ENCODE results near the gene OGDH. TPM values are rescaled to one million over a fixed set of nuclear protein-coding genes. Genes with fewer than 3 reads are reported as not detected.
"Not testable (repeated sequence)": the region's sequence is repeated elsewhere in the genome, so short reads cannot be mapped to it uniquely, and the experiment has no call there.

OGDH gene
- total and polyA plus RNA-seq, 9 donors: 24.4 to 84.6 (median 57.7) TPM

- 74 to 82% (median 75%) methylated on average over 7 of the region's 7 CpGs for WGBS, 3 donors
- Histone ChIP-seq H3K4me3 (no peak overlapping the region), H3K27ac (no peak overlapping the region), H3K27me3 (no peaks in the 10 kb centered on the region), H3K9me3 (no peaks in the 10 kb centered on the region), H3K4me1 (ENCODE audit: insufficient read depth) (no peaks in the 10 kb centered on the region), H3K36me3 (no peaks in the 10 kb centered on the region)
- no peak for DNase-seq
- intact Hi-C loops (cut with DNase I): loop anchor here in 2 of 4 donors (10.0 kb wide), 1 partner anchor 317 kb away; no protein-coding TSS in a partner anchor
- TF ChIP-seq POLR2A (IDR thresholded peaks at IDR 0.05) (no peak), EP300 (IDR thresholded peaks at IDR 0.05) (no peak)
- TF ChIP-seq, protein P1, sequence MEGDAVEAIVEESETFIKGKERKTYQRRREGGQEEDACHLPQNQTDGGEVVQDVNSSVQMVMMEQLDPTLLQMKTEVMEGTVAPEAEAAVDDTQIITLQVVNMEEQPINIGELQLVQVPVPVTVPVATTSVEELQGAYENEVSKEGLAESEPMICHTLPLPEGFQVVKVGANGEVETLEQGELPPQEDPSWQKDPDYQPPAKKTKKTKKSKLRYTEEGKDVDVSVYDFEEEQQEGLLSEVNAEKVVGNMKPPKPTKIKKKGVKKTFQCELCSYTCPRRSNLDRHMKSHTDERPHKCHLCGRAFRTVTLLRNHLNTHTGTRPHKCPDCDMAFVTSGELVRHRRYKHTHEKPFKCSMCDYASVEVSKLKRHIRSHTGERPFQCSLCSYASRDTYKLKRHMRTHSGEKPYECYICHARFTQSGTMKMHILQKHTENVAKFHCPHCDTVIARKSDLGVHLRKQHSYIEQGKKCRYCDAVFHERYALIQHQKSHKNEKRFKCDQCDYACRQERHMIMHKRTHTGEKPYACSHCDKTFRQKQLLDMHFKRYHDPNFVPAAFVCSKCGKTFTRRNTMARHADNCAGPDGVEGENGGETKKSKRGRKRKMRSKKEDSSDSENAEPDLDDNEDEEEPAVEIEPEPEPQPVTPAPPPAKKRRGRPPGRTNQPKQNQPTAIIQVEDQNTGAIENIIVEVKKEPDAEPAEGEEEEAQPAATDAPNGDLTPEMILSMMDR (IDR thresholded peaks at IDR 0.05): no peak
Observed at GRCh38 chr7:44561962-44562621, 44.3 kb upstream of the OGDH start.

GRCh38 chr7:44562622-44562962, 43.8 kb upstream of the OGDH start:
- not testable (repeated sequence) for H3K36me3 ChIP-seq; H3K27ac ChIP-seq; H3K4me3 ChIP-seq; DNase-seq; H3K4me1 ChIP-seq (ENCODE audit: insufficient read depth); H3K9me3 ChIP-seq; H3K27me3 ChIP-seq
- intact Hi-C loops (cut with DNase I): loop anchor here in 2 of 4 donors (10.0 kb wide), 1 partner anchor 318 kb away; no protein-coding TSS in a partner anchor
- 77 to 90% (median 84%) methylated on average over 8 of the region's 8 CpGs for WGBS, 3 donors

GRCh38 chr7:44563171-44563679, 43.2 kb upstream of the OGDH start:
- Histone ChIP-seq H3K9me3 (no peaks in the 10 kb centered on the region), H3K36me3 (no peaks in the 10 kb centered on the region), H3K27me3 (no peaks in the 10 kb centered on the region), H3K4me3 (no peak overlapping the region), H3K4me1 (ENCODE audit: insufficient read depth) (no peaks in the 10 kb centered on the region), H3K27ac (no peak overlapping the region)
- TF ChIP-seq, protein P1 (IDR thresholded peaks at IDR 0.05): no peak
- TF ChIP-seq EP300 (IDR thresholded peaks at IDR 0.05): no peak
- TF ChIP-seq POLR2A (IDR thresholded peaks at IDR 0.05): no peak
- 65 to 81% (median 77%) methylated on average over 3 of the region's 3 CpGs for WGBS, 3 donors
- intact Hi-C loops (cut with DNase I): loop anchor here in 2 of 4 donors (10.0 kb wide), 1 partner anchor 318 kb away; no protein-coding TSS in a partner anchor
- peak in 1 of 5 donors; percentile 5 for DNase-seq

DNA sequence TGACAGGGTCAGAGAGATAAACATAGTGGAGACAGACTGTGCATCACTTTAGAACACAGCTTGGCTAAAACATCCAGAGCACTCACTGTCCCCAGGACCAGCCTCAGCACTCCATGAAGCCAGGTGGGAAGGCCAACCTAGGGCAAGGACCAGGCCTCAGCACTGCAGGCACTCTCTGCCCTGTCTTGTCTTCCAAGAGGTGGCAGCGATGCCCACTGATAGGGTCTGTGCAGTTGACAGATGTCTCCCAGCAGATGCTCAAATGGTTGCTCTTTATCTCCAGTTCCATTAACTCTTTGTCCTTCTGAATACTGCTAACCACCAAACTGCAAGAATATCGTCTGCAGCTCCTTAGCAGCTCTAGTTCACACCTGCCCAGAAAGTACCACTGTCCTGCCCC, 41.8 kb upstream of the OGDH start:
- H3K27me3 ChIP-seq: no peaks in the 10 kb centered on the region
- H3K4me3 ChIP-seq: no peak overlapping the region
- 66 to 83% (median 82%) methylated on average over 2 of the region's 2 CpGs for WGBS, 3 donors
- TF ChIP-seq, protein P1 (IDR thresholded peaks at IDR 0.05): no peak
- TF ChIP-seq POLR2A (IDR thresholded peaks at IDR 0.05) (no peak), EP300 (IDR thresholded peaks at IDR 0.05) (no peak)
- intact Hi-C loops (cut with DNase I): loop anchor here in 3 of 4 donors (5.0 to 10.0 kb wide), 2 partner anchors 320 to 322 kb away; no protein-coding TSS in a partner anchor
- no peaks in the 10 kb centered on the region for H3K9me3 ChIP-seq
- no peaks in the 10 kb centered on the region for H3K36me3 ChIP-seq
- no peaks in the 10 kb centered on the region for H3K4me1 ChIP-seq (ENCODE audit: insufficient read depth)
- no peak overlapping the region for H3K27ac ChIP-seq
- DNase-seq: peak in 1 of 5 donors; percentile 6

Measured in ovary (tissue), 9 donors.